Activated CD8-positive, alpha-beta memory T cell treated with anti-CD3 and anti-CD28 coated beads, Interleukin-2, amount 10 ng/mL, durations not matched to agents 7 days and 5 days (primary cell): ENCODE measurements around the gene ATP9B. TPM values are rescaled to one million over a fixed set of nuclear protein-coding genes. Genes with fewer than 3 reads are reported as not detected.
"Not testable (repeated sequence)": the region's sequence is repeated elsewhere in the genome, so short reads cannot be mapped to it uniquely, and the experiment has no call there.

Source experiments
- ATAC-seq: fragments of 150-1000 bp; cut with Tn5 transposase; one replicate; pipeline ENCODE4 v1.10.0; 2021; ENCODE audit warnings: moderate library complexity
- CTCF ChIA-PET: fragments of 350-600 bp; sonication (Branson Sonifier 250); formaldehyde crosslinking; loops from one replicate; lab custom pipeline; 2021; ENCODE audit warnings: antibody characterized with exemption; lab: Charles Lee
- DNase-seq: peaks from one replicate; pipeline ENCODE4 v3.0.0-alpha.2; 2020
- H3K27ac Mint-ChIP-seq: one replicate; pipeline ENCODE4 v1.8.0; 2021; ENCODE audit warnings: mild to moderate bottlenecking, mixed read lengths
- H3K27me3 Mint-ChIP-seq: one replicate; pipeline ENCODE4 v1.8.0; 2021; ENCODE audit warnings: mixed read lengths
- H3K36me3 Mint-ChIP-seq: one replicate; pipeline ENCODE4 v1.8.0; 2021; ENCODE audit warnings: mild to moderate bottlenecking, mixed read lengths
- H3K4me1 Mint-ChIP-seq: one replicate; pipeline ENCODE4 v1.8.0; 2021; ENCODE audit warnings: mixed read lengths
- H3K4me3 Mint-ChIP-seq: one replicate; pipeline ENCODE4 v1.8.0; 2021; ENCODE audit warnings: mild to moderate bottlenecking, moderate library complexity, mixed read lengths
- H3K9me3 Mint-ChIP-seq: one replicate; pipeline ENCODE4 v1.8.0; 2022; ENCODE audit warnings: low read depth, mixed read lengths
- total RNA-seq, 2 experiments: library from RNA; stranded (reverse); gene quantifications; one replicate each; pipeline ENCODE4 v1.2.3, GENCODE V29; 2021

Gene ATP9B
- total RNA-seq, 2 experiments from 2014 or later = 21.5 to 31.7 TPM

GRCh38 chr18:79283131-79283810 is 214.1 kb downstream of the ATP9B start:
- H3K4me1 Mint-ChIP-seq = peaks cover 1% of the 10 kb centered on the region
- DNase-seq (no peak), ATAC-seq (no peak)
- CTCF ChIA-PET = no interaction called here
- no peak overlapping the region for H3K4me3 Mint-ChIP-seq
- no peaks in the 10 kb centered on the region for H3K27me3 Mint-ChIP-seq
- no peak overlapping the region for H3K27ac Mint-ChIP-seq
- no peaks in the 10 kb centered on the region for H3K9me3 Mint-ChIP-seq
- H3K36me3 Mint-ChIP-seq = peaks cover 9% of the 10 kb centered on the region

DNA sequence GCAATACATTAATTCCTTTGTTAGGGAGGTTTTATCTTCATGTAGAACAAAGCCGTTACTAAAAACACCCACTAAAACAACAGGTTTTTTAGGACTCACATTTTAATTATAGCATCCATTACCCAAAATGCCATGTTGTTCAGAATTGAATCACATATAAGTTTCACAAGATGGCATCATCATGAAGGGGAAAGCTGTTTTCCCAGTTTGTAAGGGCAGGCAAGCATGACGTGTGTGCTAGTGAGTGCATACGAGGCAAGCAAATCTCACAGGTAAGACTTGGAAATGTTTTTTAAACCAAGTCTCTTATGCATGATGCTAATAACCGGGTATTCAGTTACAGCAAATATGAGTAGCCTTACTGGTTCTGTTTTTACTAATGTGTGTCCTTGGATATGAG is 214.7 kb downstream of the ATP9B start:
- DNase-seq = no peak
- Mint-ChIP-seq H3K27ac (no peak overlapping the region), H3K4me1 (peaks cover 1% of the 10 kb centered on the region), H3K36me3 (peaks cover 10% of the 10 kb centered on the region), H3K4me3 (no peak overlapping the region), H3K9me3 (no peaks in the 10 kb centered on the region), H3K27me3 (no peaks in the 10 kb centered on the region)
- CTCF ChIA-PET = no interaction called here
- ATAC-seq = no peak

- ATAC-seq, DNase-seq, H3K4me1 Mint-ChIP-seq, H3K36me3 Mint-ChIP-seq, H3K27me3 Mint-ChIP-seq, CTCF ChIA-PET, H3K9me3 Mint-ChIP-seq, H3K27ac Mint-ChIP-seq, H3K4me3 Mint-ChIP-seq: not testable (repeated sequence)
These were observed 216.0 kb downstream of the ATP9B start for GRCh38 chr18:79285191-79285590.

DNA sequence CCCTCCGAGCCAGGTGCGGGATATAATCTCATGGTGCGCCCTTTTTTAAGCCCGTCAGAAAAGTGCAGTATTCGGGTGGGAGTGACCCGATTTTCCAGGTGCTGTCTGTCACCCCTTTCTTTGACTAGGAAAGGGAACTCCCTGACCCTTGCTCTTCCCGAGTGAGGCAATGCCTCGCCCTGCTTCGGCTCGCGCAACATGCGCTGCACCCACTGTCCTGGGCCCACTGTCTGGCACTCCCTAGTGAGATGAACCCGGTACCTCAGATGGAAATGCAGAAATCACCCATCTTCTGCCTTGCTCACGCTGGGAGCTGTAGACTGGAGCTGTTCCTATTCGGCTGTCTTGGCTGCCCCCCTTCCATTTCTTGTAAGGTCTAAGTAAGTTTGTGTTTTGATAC is 221.2 kb downstream of the ATP9B start:
- H3K9me3 Mint-ChIP-seq, H3K27me3 Mint-ChIP-seq, DNase-seq, ATAC-seq, H3K36me3 Mint-ChIP-seq, CTCF ChIA-PET, H3K27ac Mint-ChIP-seq, H3K4me3 Mint-ChIP-seq, H3K4me1 Mint-ChIP-seq: not testable (repeated sequence)

GRCh38 chr18:79290876-79291275 is 221.7 kb downstream of the ATP9B start:
- ATAC-seq (no peak), DNase-seq (no peak)
- Mint-ChIP-seq H3K4me3 (no peak overlapping the region), H3K4me1 (peaks cover 2% of the 10 kb centered on the region), H3K27ac (no peak overlapping the region), H3K36me3 (peaks cover 5% of the 10 kb centered on the region), H3K27me3 (no peaks in the 10 kb centered on the region), H3K9me3 (no peaks in the 10 kb centered on the region)
- CTCF ChIA-PET = no interaction called here

DNA sequence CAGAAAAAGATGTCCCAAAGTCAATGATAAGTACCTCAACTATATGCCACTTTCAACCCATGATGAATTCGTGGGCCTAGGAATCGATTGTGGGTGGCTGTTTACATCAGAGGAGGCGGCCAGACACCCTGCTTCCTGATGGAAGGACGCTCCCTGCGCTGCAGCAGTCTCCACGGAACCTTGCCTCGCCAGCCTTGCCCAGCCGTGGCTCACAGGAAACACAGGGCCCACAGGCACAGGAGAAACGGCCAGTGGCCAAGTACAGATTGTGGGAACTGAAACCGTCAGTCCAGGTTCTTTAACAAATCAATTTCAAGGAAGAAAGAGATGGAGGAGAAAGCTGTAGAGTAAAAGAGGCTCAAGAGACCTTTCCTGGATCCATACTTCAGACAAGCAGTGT is 225.0 kb downstream of the ATP9B start:
- peaks cover 3% of the 10 kb centered on the region for H3K36me3 Mint-ChIP-seq
- no peak for ATAC-seq
- CTCF ChIA-PET = no interaction called here

DNA sequence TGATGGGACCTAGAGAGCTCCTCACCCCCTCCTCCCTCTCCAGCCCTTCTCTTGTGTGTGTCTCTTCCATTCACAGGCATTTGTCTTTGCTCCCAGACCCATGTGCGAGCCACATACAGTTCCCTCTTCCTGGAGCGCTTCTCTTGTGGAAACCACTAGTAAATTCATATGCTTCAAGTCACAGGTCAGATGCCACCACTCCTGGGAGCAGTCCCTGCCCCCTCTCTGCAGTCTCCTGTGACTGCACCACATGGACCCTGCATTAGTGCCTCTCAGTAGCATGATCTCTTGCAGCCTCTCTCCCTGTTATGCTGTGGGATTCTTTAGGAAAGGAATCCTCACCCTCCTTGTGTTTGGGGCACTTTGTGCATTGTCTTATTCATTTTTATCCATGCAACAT is 230.1 kb downstream of the ATP9B start:
- Mint-ChIP-seq H3K4me1 (no peaks in the 10 kb centered on the region), H3K4me3 (no peak overlapping the region), H3K9me3 (no peaks in the 10 kb centered on the region), H3K36me3 (no peaks in the 10 kb centered on the region), H3K27ac (no peak overlapping the region), H3K27me3 (no peaks in the 10 kb centered on the region)
- CTCF ChIA-PET = no interaction called here
- DNase-seq (no peak), ATAC-seq (no peak)

More for the DNA sequence above, 225.0 kb downstream of the ATP9B start:
- DNase-seq = no peak
- Mint-ChIP-seq H3K4me3 (no peak overlapping the region), H3K27me3 (no peaks in the 10 kb centered on the region), H3K9me3 (no peaks in the 10 kb centered on the region), H3K27ac (no peak overlapping the region), H3K4me1 (peaks cover 2% of the 10 kb centered on the region)

- Mint-ChIP-seq H3K4me1 (no peaks in the 10 kb centered on the region), H3K9me3 (no peaks in the 10 kb centered on the region), H3K4me3 (no peak overlapping the region), H3K36me3 (no peaks in the 10 kb centered on the region), H3K27ac (no peak overlapping the region), H3K27me3 (no peaks in the 10 kb centered on the region)
- CTCF ChIA-PET = no interaction called here
- ATAC-seq (no peak), DNase-seq (no peak)
These were observed 230.5 kb downstream of the ATP9B start for GRCh38 chr18:79299711-79300110.

GRCh38 chr18:79300413-79300812 is 231.2 kb downstream of the ATP9B start:
- Mint-ChIP-seq H3K27me3 (no peaks in the 10 kb centered on the region), H3K36me3 (no peaks in the 10 kb centered on the region), H3K9me3 (no peaks in the 10 kb centered on the region), H3K4me3 (no peak overlapping the region), H3K4me1 (no peaks in the 10 kb centered on the region), H3K27ac (no peak overlapping the region)
- CTCF ChIA-PET = no interaction called here
- ATAC-seq = no peak
- DNase-seq = no peak

DNA sequence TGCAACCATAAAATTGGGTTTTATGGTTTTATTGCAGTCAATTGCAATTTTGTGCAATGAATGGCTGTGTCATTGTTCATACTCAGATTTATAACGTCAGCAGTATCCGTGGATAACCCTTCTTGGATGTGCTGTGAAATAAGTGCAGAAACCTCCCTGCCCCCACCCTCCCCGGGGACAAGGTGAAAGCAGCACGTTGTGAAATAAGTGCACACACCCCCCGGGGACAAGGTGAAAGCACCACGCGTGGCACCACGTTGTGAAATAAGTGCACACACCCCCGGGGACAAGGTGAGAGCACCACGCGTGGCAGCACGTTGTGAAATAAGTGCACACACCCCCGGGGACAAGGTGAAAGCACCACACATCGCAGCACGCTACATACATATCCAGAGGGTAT is 232.9 kb downstream of the ATP9B start:
- DNase-seq (no peak), ATAC-seq (no peak)
- CTCF ChIA-PET = no interaction called here
- Mint-ChIP-seq H3K36me3 (no peaks in the 10 kb centered on the region), H3K27me3 (no peaks in the 10 kb centered on the region), H3K9me3 (no peaks in the 10 kb centered on the region), H3K4me1 (no peaks in the 10 kb centered on the region), H3K27ac (no peak overlapping the region), H3K4me3 (no peak overlapping the region)

GRCh38 chr18:79305911-79306310 is 236.7 kb downstream of the ATP9B start:
- H3K27ac Mint-ChIP-seq = no peak overlapping the region

DNA sequence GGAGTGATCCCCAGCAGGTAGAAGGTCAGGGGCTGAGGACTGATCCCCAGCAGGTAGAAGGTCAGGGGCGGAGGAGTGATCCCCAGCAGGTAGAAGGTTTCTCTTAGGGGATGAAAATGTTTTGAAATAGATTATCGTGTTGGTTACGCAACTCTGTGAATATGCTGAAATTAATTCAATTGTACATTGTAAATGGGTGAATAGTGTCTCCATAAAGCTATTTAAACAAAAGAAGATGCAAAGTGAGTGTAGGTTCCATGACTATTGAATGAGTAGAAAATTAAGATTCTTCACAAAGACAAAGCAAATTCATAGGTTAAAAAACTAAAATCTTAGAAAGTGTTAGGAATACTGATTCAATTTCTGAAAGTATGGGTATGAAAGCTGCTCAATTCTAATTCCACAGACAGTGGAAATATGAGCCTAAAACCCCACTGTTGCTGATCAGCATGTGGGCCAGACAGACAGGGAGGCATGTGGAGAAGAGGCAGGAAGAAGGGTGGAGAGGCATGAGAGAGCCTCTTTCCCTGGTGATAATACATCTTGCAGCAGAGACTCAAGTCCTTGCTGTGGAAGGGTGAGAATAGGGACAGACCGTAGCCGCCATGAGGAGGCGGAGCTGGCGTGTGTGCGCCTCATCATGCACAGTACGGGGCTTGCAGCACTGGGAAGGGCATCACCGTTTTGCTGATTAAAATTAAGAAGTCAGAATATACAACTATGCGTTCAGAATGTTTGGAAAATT is 240.6 kb downstream of the ATP9B start:
- CTCF ChIA-PET = no interaction called here
- peaks cover 11% of the 10 kb centered on the region for H3K36me3 Mint-ChIP-seq
- no peak for DNase-seq
- H3K4me1 Mint-ChIP-seq = no peaks in the 10 kb centered on the region
- H3K4me3 Mint-ChIP-seq = no peak overlapping the region
- H3K27ac Mint-ChIP-seq = no peak overlapping the region
- no peaks in the 10 kb centered on the region for H3K9me3 Mint-ChIP-seq
- ATAC-seq = no peak
- no peaks in the 10 kb centered on the region for H3K27me3 Mint-ChIP-seq

More at GRCh38 chr18:79305911-79306310, 236.7 kb downstream of the ATP9B start:
- Mint-ChIP-seq H3K4me1 (no peaks in the 10 kb centered on the region), H3K27me3 (no peaks in the 10 kb centered on the region), H3K9me3 (no peaks in the 10 kb centered on the region), H3K4me3 (no peak overlapping the region), H3K36me3 (no peaks in the 10 kb centered on the region)
- no peak for DNase-seq
- ATAC-seq = no peak
- CTCF ChIA-PET = no interaction called here

DNA sequence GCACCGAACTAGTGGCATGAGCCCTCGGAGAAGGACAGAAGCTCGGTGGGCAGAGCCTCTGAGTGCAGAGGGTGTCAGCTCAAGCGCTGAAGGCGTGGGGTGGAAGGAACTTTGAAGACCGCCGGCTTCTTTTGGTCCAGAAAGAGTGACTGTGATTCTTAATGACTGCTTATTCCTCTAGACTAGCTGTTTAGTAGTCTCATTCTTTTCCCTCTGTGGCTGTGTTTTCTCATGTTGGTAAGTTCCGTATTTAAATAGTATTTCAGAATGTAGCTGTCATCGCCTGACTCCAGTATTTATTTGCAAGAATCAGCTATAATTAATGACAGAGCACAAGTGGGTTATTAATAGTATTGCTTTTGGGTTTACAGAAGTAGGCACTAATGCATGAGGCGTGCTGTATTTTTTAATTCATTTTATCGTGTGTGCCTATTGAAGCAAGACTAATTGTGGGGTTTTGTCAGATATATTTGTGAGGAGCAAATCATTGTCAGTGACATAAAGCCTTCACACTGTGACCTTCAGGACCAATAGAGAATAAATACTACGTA is 245.7 kb downstream of the ATP9B start:
- DNase-seq = no peak
- no peak for ATAC-seq
- H3K9me3 Mint-ChIP-seq = peaks cover 4% of the 10 kb centered on the region
- H3K4me1 Mint-ChIP-seq = peaks cover 17% of the 10 kb centered on the region
- no peak overlapping the region for H3K4me3 Mint-ChIP-seq
- H3K36me3 Mint-ChIP-seq = peaks cover 30% of the 10 kb centered on the region
- H3K27me3 Mint-ChIP-seq = no peaks in the 10 kb centered on the region
- CTCF ChIA-PET = no interaction called here
- H3K27ac Mint-ChIP-seq = no peak overlapping the region

DNA sequence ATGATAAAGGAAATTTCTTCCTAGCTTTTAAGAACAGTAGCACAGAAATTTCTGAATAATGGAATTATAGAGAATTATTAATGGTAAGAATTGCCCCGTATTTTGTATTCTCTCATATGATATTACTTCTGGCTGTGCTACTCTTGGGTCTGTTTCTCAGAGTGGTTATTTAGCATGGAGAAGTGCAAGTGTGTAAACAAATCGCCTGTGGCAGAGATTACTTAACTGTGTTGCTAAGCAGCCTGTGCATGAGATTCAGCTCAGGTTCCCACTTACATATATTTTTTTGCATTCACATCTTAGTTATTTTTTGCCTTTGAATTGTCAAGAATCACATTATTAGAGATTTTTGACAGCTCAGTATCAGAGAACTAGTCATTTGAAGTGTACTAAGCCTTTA is 246.4 kb downstream of the ATP9B start:
- no peak overlapping the region for H3K4me3 Mint-ChIP-seq
- peaks cover 17% of the 10 kb centered on the region for H3K4me1 Mint-ChIP-seq
- no peaks in the 10 kb centered on the region for H3K27me3 Mint-ChIP-seq
- DNase-seq (no peak), ATAC-seq (no peak)
- CTCF ChIA-PET = no interaction called here
- peaks cover 4% of the 10 kb centered on the region for H3K9me3 Mint-ChIP-seq
- peaks cover 30% of the 10 kb centered on the region for H3K36me3 Mint-ChIP-seq
- H3K27ac Mint-ChIP-seq = no peak overlapping the region
